SK-N-MC (cell line): ENCODE results near the gene GMIP.
"Not testable (repeated sequence)": the region's sequence is repeated elsewhere in the genome, so short reads cannot be mapped to it uniquely, and the experiment has no call there.

ENCODE experiments used
- EZH2 ChIP-seq: fragments of 200-600 bp; sonication (generic); IDR thresholded peaks from one replicate; pipeline ENCODE4 v1.6.1; 2017; ENCODE audit warnings: antibody characterized with exemption
- POLR2AphosphoS5 ChIP-seq: IDR thresholded peaks from 2 replicates; pipeline ENCODE4 v1.6.1; 2012; ENCODE audit warnings: mild to moderate bottlenecking, low read depth, low read length, borderline replicate concordance

- TF ChIP-seq EZH2, POLR2AphosphoS5: not testable (repeated sequence)
These were observed 42.7 kb upstream of the GMIP start for GRCh38 chr19:19686119-19686518.
